Urinary bladder (tissue), 4 donors: Measurements from ENCODE around the gene SOX12. TPM values are rescaled to one million over a fixed set of nuclear protein-coding genes. Genes with fewer than 3 reads are reported as not detected.

Source experiments
- DNase-seq: peaks from one replicate; pipeline ENCODE4 v3.0.0-alpha.2; 2015; ENCODE audit errors: extremely low spot score
- H3K27ac ChIP-seq: one replicate; pipeline ENCODE4 v1.5.1; 2013; ENCODE audit warnings: low read depth, mild to moderate bottlenecking, moderate library complexity
- H3K36me3 ChIP-seq: one replicate; pipeline ENCODE4 v1.6.1; 2013; ENCODE audit warnings: mild to moderate bottlenecking, moderate library complexity; ENCODE audit not compliant: insufficient read depth
- H3K4me1 ChIP-seq: one replicate; pipeline ENCODE4 v1.6.1; 2013; ENCODE audit warnings: mild to moderate bottlenecking, moderate library complexity; ENCODE audit not compliant: insufficient read depth
- H3K4me3 ChIP-seq: one replicate; pipeline ENCODE4 v1.5.1; 2013; ENCODE audit warnings: low read depth, low read length
- WGBS: extraction: QIAGEN DNeasy Blood & Tissue Kit; methylation state at CpG from one replicate; pipeline ENCODE4 v1.1.7; 2013; 5-methylcytosine and 5-hydroxymethylcytosine counted together
- polyA plus RNA-seq: library from polyadenylated mRNA; stranded (reverse); fragments of 200-250 nt; gene quantifications from one replicate; pipeline ENCODE4 v1.2.3, GENCODE V29; 2013
- total RNA-seq: library from RNA; depleted of rRNA; stranded (reverse); fragments of >200 nt; gene quantifications from one replicate; pipeline ENCODE4 v1.2.3, GENCODE V29; 2014
- donor health status: healthy with polysubstance abuse.
- donor health status: healthy.

SOX12 gene
- total and polyA plus RNA-seq, 2 donors, result 3.4 to 11.1 TPM

- Histone ChIP-seq H3K36me3 (no peaks in the 10 kb centered on the region), H3K4me3 (no peak overlapping the region), H3K27ac (no peak overlapping the region), H3K4me1 (no peaks in the 10 kb centered on the region)
- 83% methylated on average over 4 of the region's 4 CpGs for WGBS
- DNase-seq, result no peak
Measured at GRCh38 chr20:295804-296203, 29.5 kb upstream of the SOX12 start.

GRCh38 chr20:297098-297924 lies 28.0 kb upstream of the SOX12 start, which contains the start of gene ZCCHC3:
Gene ZCCHC3, plus strand, starts transcription at chr20:297570. Its CDS starts 17 bp downstream, at chr20:297587.
- under 1% methylated on average over 98 of the region's 99 CpGs for WGBS
- Histone ChIP-seq H3K36me3 (no peaks in the 10 kb centered on the region), H3K27ac (peak within 1 kb of the TSS; percentile 100), H3K4me1 (no peaks in the 10 kb centered on the region), H3K4me3 (peak within 1 kb of the TSS; percentile 87)
- peak; percentile 91 for DNase-seq

GRCh38 chr20:297925-298775 lies 27.2 kb upstream of the SOX12 start:
- H3K36me3 ChIP-seq, result no peaks in the 10 kb centered on the region
- DNase-seq, result no peak
- peak overlapping the region; percentile 87 for H3K4me3 ChIP-seq
- H3K27ac ChIP-seq, result peak overlapping the region; percentile 100
- no peaks in the 10 kb centered on the region for H3K4me1 ChIP-seq
- under 1% methylated on average over 75 of the region's 75 CpGs for WGBS

GRCh38 chr20:298776-299391 lies 26.5 kb upstream of the SOX12 start:
- H3K36me3 ChIP-seq, result no peaks in the 10 kb centered on the region
- no peak for DNase-seq
- no peaks in the 10 kb centered on the region for H3K4me1 ChIP-seq
- no peak overlapping the region for H3K27ac ChIP-seq
- 4% methylated on average over 15 of the region's 15 CpGs for WGBS
- peak overlapping the region; percentile 87 for H3K4me3 ChIP-seq

- H3K4me1 ChIP-seq, result no peaks in the 10 kb centered on the region
- no peak for DNase-seq
- peak overlapping the region; percentile 15 for H3K4me3 ChIP-seq
- WGBS, result 23% methylated on average over 10 of the region's 10 CpGs
- no peaks in the 10 kb centered on the region for H3K36me3 ChIP-seq
- H3K27ac ChIP-seq, result no peak overlapping the region
Measured at GRCh38 chr20:300345-300990, 24.9 kb upstream of the SOX12 start.

- no peak for DNase-seq
- Histone ChIP-seq H3K4me1 (no peaks in the 10 kb centered on the region), H3K36me3 (no peaks in the 10 kb centered on the region), H3K4me3 (no peak overlapping the region), H3K27ac (no peak overlapping the region)
- 58% methylated on average over 13 of the region's 13 CpGs for WGBS
Measured at GRCh38 chr20:301886-302848, 23.2 kb upstream of the SOX12 start.

GRCh38 chr20:305745-306144 lies 19.6 kb upstream of the SOX12 start:
- Histone ChIP-seq H3K27ac (no peak overlapping the region), H3K4me3 (no peak overlapping the region), H3K36me3 (no peaks in the 10 kb centered on the region), H3K4me1 (no peaks in the 10 kb centered on the region)
- WGBS, result 87% methylated on average over 11 of the region's 11 CpGs
- no peak for DNase-seq

- Histone ChIP-seq H3K4me1 (no peaks in the 10 kb centered on the region), H3K27ac (no peak overlapping the region), H3K4me3 (no peak overlapping the region), H3K36me3 (no peaks in the 10 kb centered on the region)
- no peak for DNase-seq
- 62% methylated on average over 7 of the region's 7 CpGs for WGBS
Measured at GRCh38 chr20:308427-309038, 16.8 kb upstream of the SOX12 start.

GRCh38 chr20:309306-309840 lies 16.0 kb upstream of the SOX12 start:
- Histone ChIP-seq H3K4me3 (peak overlapping the region; percentile 22), H3K4me1 (no peaks in the 10 kb centered on the region), H3K27ac (peak overlapping the region; percentile 78), H3K36me3 (no peaks in the 10 kb centered on the region)
- no peak for DNase-seq
- 3% methylated on average over 6 of the region's 6 CpGs for WGBS

GRCh38 chr20:309841-310644 lies 15.3 kb upstream of the SOX12 start:
- peak; percentile 99 for DNase-seq
- Histone ChIP-seq H3K27ac (peak overlapping the region; percentile 78), H3K4me3 (peak overlapping the region; percentile 36), H3K4me1 (no peaks in the 10 kb centered on the region), H3K36me3 (no peaks in the 10 kb centered on the region)
- 3% methylated on average over 31 of the region's 31 CpGs for WGBS

GRCh38 chr20:310645-311044 lies 14.7 kb upstream of the SOX12 start:
- no peak overlapping the region for H3K27ac ChIP-seq
- no peaks in the 10 kb centered on the region for H3K4me1 ChIP-seq
- WGBS, result 4% methylated on average over 7 of the region's 7 CpGs
- no peaks in the 10 kb centered on the region for H3K36me3 ChIP-seq
- no peak for DNase-seq
- no peak overlapping the region for H3K4me3 ChIP-seq
